ENCODE measurements around the gene NUP188.

- TF ChIP-seq, protein P1, sequence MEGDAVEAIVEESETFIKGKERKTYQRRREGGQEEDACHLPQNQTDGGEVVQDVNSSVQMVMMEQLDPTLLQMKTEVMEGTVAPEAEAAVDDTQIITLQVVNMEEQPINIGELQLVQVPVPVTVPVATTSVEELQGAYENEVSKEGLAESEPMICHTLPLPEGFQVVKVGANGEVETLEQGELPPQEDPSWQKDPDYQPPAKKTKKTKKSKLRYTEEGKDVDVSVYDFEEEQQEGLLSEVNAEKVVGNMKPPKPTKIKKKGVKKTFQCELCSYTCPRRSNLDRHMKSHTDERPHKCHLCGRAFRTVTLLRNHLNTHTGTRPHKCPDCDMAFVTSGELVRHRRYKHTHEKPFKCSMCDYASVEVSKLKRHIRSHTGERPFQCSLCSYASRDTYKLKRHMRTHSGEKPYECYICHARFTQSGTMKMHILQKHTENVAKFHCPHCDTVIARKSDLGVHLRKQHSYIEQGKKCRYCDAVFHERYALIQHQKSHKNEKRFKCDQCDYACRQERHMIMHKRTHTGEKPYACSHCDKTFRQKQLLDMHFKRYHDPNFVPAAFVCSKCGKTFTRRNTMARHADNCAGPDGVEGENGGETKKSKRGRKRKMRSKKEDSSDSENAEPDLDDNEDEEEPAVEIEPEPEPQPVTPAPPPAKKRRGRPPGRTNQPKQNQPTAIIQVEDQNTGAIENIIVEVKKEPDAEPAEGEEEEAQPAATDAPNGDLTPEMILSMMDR (IDR thresholded peaks at IDR 0.05; ENCODE audit: extremely low read depth in 1 of 2, insufficient read depth in 1 of 2, low read depth in 1 of 2, low read length in 2 of 2): no peak
- no peak for TF ChIP-seq GATA2 (IDR thresholded peaks at IDR 0.05; ENCODE audit: insufficient read depth, insufficient read length, low read depth, low read length)
- TF ChIP-seq POLR2A (IDR thresholded peaks at IDR 0.05; ENCODE audit: low read depth, low read length): no peak
- no peak for TF ChIP-seq JUN (IDR thresholded peaks at IDR 0.05; ENCODE audit: borderline replicate concordance, insufficient read depth, insufficient read length, low read depth)
- no peak for TF ChIP-seq EZH2 (IDR thresholded peaks at IDR 0.05; ENCODE audit: borderline replicate concordance, low read depth, low read length, severe bottlenecking)
- TF ChIP-seq, protein P2, sequence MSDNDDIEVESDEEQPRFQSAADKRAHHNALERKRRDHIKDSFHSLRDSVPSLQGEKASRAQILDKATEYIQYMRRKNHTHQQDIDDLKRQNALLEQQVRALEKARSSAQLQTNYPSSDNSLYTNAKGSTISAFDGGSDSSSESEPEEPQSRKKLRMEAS (IDR thresholded peaks at IDR 0.05; ENCODE audit: insufficient read depth, insufficient read length): no peak
- no peak for TF ChIP-seq MYC (IDR thresholded peaks at IDR 0.05; ENCODE audit: low read depth, low read length)
Measured at GRCh38 chr9:128979111-128979510, 31.6 kb downstream of the NUP188 start.

Data from endothelial cell of umbilical vein (primary cell).